Measurements from ENCODE around the gene NEGR1. TPM values are rescaled to one million over a fixed set of nuclear protein-coding genes. Genes with fewer than 3 reads are reported as not detected.

NEGR1 gene
- total RNA-seq, 1 experiment from 2014 or later: 2.9 TPM

- TF ChIP-seq ZBTB43 (CRISPR knock-in tag; IDR thresholded peaks at IDR 0.05): no peak
- TF ChIP-seq AFF4 (CRISPR knock-in tag; IDR thresholded peaks at IDR 0.05; ENCODE audit: borderline replicate concordance): no peak
- no peak for TF ChIP-seq SP1 (CRISPR knock-in tag; conservative IDR thresholded peaks at IDR 0.05)
- TF ChIP-seq USF1 (CRISPR knock-in tag; IDR thresholded peaks at IDR 0.05): no peak
- TF ChIP-seq NR3C1 (CRISPR knock-in tag; conservative IDR thresholded peaks at IDR 0.05; ENCODE audit: low read depth): no peak
- no peak for TF ChIP-seq TCF7 (CRISPR knock-in tag; IDR thresholded peaks at IDR 0.05; ENCODE audit: low read depth)
- TF ChIP-seq ELF4 (CRISPR knock-in tag; IDR thresholded peaks at IDR 0.05; ENCODE audit: low read depth): no peak
- no peak for TF ChIP-seq MAX (CRISPR knock-in tag; IDR thresholded peaks at IDR 0.05)
- TF ChIP-seq RORB (CRISPR knock-in tag; IDR thresholded peaks at IDR 0.05): no peak
- no peak for TF ChIP-seq NR2C2 (CRISPR knock-in tag; IDR thresholded peaks at IDR 0.05)
- TF ChIP-seq HMGXB4 (CRISPR knock-in tag; IDR thresholded peaks at IDR 0.05): no peak
- no peak for TF ChIP-seq SOX15 (CRISPR knock-in tag; IDR thresholded peaks at IDR 0.05)
- no peak for TF ChIP-seq ZNF138 (CRISPR knock-in tag; conservative IDR thresholded peaks at IDR 0.05)
- no peak for TF ChIP-seq ZNF532 (CRISPR knock-in tag; IDR thresholded peaks at IDR 0.05; ENCODE audit: borderline replicate concordance)
- TF ChIP-seq FOXJ3 (CRISPR knock-in tag; IDR thresholded peaks at IDR 0.05; ENCODE audit: borderline replicate concordance): no peak
Observed at GRCh38 chr1:71980556-71980955, 301.8 kb downstream of the NEGR1 start (continued).

- Mint-ChIP-seq H3K36me3 (no peaks in the 10 kb centered on the region), H3K4me3 (no peak overlapping the region), H3K27me3 (ENCODE audit: low read depth) (no peaks in the 10 kb centered on the region), H3K9me3 (no peaks in the 10 kb centered on the region), H3K27ac (no peak overlapping the region), H3K4me1 (peaks cover 4% of the 10 kb centered on the region; the same call in 1 of the 2 replicates)
- ChIA-PET CTCF (no interaction called here), POLR2A (no interaction called here)
- ATAC-seq (no peak), DNase-seq (ENCODE audit: low spot score) (no peak)
- TF ChIP-seq ARID4B (CRISPR knock-in tag; IDR thresholded peaks at IDR 0.05; ENCODE audit: borderline replicate concordance) (no peak), NFE2L1 (CRISPR knock-in tag; IDR thresholded peaks at IDR 0.05) (no peak)
Observed at GRCh38 chr1:71979882-71980281, 302.5 kb downstream of the NEGR1 start.
